Measurements from ENCODE around the gene NR1D1.

Gene NR1D1

DNA sequence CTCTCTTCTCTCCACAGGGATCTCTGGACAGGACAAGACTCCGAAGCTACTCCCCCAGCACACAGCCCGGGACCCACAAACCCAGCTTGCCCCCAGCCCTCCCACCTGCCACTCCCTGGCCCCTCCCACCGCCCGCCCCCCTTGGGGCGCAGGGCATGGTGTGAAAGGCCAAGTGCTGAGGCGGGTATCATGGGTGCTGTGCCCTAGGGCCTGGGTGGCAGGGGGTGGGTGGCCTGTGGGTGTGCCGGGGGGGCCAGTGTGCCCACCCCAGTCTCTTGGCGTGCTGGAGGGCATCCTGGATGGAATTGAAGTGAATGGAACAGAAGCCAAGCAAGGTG is 26.2 kb downstream of the NR1D1 start:
- no peak for DNase-seq

DNA sequence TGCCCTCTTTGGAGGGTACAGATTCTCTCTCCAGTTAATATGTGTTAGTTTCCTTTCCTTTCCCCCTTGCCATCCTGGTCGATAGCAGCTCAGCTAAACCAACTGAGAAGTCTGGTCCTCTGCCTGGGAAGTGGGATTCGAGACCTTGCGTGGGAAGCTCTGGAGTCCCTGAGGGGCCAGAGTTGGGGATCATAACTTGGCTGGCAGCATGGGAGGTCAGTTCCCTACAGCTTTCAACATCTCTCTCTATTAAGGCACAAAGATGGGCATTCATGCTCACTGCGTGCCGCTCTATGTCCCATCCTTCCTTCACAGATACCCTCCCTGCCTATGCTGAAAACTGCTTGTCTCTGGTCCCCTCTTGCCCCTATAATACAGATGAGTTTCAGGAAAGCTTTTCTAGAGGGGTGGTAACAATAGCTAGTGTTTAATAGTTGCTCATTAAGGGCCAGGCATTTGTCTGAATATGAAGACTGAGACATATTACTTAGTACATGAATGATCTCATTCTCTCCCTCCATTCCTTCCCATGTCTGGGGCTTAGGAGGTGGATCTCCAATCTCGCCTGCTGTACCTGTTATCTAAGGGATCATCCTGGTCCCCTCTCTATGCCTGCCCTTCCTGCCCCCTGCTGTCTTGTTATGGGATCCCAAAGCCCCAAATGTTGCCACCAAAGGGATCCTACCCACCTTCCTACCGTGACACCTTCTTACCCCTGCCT is 26.8 kb downstream of the NR1D1 start:
- no peak for DNase-seq

DNA sequence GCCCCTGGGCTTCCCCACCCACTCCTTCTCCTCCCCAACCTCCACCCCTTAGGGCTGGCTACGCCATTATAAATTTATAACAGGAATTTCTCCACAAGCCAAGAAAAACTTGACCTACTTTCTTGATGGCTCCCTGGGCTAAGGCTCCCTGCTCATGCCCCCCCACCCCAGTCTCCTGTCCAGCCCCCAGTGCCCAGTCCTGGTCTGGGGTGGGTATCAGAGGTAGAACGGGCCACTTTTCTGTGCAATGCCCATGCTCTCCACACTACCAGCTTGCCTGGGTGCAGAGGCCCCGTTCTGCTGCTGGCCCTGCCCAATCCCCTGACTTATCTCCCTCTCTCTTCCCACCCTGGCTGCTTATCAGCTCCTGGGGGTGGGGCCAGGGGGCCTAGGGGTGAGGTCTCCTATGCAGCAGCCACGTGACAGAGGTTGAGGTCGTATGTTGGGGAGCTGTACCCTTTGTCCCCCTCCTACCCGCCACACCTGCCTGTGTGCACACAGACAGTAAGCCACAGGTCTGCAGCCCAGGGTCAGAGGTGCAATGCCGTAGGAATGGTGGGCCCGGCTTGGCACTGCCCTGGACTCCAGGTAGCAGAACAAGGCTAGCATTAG is 27.5 kb downstream of the NR1D1 start:
- no peak for DNase-seq

DNA sequence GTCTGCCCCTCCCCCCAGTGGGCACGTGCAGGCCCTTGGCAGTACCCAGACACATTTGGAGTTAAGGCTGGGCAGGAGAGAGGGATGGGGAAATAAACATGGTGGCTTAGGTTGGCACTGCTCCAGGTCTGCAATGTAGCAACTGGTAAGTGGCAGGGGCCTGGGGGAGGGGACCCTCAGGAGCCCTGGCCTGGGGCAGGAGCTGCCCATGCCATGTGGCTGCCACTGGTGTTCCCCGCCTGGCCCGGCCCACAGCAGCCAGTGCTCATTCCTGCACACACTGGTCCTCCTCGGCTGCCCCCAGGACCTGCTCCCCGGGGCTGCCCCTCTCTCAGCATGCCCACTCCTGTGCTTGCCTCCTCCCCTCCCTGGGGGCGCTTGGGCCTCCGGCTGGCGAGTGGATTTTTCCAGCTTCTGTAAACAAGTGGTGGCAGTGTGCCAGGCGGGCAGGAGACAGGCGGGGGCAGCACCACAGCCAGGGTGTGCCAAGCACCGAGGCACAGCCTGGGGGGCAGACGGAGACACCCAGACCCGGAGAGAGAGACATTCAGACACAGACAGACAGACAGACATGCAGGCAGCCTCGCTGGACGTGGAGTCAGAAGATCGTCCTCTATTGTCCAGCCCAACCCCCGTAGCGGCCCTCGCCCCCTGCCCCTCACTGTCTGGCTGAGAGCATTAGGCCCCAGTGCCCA is 28.2 kb downstream of the NR1D1 start:
- no peak for DNase-seq

DNA sequence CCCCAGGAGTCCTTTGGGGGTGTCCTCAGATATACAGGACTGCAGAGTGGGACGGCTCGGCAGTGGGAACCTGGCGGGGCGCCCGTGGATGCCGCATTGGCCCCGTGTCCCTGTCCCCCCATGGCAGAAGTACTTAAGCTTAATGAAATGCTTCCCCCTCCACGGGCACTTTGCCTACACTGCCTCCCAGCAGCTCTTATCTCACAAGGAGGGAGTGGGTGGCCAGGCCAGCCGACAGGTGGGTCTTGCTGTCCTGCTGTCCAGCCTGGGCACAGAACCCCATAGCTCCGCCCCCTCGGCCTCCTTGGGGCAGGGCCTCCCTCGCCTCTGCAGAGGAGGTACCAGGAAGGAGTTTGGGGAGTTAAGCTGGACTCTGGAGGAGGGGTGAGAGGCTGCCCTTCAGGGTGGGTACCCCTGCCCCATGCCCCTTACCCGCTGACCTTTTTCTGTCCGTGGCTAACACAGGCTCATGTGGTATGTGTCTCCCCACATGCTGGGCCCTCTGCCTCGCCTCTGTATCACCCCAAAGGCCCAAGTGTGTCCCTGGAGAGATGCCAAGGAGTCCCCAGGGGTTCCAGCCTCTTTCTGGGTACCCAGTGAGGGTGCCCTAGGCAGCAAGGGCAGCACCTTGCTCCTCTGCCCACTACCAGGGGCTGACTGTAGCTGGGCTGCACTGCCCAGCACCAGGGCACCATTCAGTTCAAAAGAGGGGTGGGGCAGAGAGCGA is 28.9 kb downstream of the NR1D1 start:
- DNase-seq: no peak

DNA sequence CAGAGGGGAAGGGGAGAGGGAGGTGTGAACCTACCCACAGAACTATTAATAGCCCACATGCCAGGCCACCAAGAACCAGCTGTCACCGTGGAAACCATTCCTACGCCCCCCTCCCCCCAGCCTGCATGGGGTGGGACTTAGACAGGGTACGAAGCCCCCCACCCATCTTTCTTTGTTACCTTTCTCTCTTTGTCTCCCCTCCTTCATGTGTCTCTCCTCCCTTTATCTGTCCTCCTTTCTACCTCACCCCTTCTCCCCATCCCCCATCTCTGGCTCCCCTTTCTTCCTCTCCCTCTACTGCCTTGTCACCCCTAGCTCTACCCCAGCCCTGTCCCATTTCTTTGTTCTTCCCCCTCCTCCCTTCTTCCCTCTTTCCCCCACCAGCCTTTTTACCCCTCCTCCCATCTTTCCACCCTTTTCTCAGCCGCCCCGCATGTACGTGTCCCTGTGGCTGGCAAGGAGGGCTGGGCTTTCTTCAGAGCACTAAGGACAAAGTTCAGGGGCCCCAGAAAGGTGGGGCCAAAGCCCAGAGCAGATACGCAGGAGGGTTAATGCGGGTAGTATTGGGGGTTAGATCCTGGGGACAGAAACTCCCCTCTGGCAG is 29.6 kb downstream of the NR1D1 start:
- DNase-seq: no peak

DNA sequence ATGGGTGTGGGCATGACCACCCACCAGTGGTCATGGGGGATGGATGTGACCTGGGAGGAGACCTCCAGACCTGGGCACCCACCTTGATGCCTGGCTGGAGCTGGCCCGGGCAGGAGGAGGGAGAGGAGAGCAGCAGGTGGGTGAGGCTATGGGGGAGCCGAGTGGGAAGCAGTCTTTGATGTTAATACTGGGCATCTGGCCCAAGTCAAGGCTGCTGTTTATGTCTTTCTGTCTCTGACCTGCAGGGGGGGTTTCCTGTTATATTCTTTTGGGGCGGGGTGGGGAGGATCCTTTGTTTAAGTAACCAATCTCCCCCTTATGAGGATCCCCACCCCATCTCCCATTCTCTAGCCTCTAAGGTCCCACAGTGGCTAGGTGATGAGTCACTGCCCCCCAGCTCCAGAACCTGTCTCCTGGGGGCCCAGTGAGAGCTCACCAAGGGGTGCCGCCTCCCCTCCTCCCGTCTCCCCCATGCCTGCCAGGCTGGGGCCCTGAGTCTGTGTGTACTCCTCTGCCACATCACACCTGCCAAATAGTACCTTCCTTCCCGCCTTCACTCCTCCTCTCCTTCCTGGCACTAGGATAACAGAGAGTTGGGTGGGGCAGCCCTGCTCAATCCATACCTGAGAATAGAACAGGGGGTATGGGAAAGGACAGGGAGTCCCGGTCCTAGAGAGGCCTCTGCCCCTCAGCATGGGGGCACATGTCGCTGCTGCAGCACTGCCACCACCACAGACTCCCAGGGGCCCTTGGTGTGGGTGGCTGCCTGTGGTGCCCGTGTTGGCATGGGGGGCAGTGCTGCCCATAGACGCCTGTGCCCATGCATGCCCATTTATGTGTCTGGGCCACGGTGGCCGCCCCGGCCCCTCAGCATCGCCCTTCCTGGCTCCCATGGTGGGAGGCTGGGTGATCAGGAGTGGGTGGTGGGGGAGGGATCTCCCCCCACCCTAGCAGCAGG is 30.4 kb downstream of the NR1D1 start:
- peak; percentile 25 to 33 for DNase-seq

DNA sequence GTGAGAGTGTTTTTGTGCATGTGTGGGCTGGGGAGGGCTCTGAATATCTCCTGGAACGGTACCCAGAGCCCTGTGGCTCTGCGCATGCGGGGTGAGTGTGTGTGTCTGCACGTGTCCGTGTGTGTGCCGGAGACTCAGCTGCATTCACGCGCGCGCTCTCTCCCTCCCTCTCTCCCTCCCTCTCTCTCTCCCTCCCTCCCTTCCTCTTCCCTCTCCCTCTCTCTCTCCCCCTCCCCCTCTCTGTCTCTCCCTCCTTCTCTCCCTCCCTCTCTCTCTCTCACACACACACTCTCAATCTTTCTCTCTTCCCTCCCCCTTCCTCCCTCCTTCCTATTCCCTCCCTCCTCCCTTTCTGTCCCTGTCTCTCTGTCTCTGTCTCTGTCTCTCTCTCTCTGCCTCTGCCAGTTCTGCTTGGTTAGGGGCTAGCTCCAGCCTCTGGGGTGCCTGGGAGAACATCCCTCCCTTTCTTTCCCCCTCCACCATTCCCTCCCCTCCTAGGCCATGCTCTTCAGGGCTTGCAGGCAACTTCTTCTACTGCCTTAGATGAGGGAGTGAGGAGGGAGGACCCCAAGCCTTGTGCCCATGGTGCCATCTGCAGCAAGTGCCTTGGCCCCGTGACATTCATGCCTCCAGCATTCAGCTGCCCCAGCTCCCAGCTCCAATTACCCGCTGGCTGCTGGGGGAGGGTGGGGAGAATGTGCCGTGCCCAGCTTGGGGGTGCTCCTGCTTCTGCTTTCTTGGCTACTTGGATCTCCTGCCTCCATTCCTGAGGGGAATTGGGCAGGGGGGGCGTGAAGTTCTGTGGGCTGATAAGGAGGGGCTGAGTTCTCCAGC is 31.3 kb downstream of the NR1D1 start:
- peak; percentile 85 to 89 for DNase-seq

DNA sequence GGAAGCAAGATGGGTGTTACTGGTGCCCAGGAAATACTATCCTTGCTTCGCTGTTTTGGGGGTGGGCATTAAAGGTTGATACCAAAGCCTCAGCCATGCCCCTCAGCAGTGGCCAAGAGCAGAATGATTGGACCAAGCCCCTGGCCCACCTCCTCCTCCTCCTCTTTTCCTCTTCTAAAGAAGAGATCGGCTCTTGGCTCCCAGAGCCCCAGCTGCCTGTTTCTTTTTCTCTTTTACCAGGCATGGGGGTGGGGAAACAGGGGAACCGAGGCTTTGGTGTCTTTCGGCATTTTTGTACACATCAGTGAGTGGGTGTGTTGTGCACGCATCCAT is 31.8 kb downstream of the NR1D1 start:
- DNase-seq: no peak

DNA sequence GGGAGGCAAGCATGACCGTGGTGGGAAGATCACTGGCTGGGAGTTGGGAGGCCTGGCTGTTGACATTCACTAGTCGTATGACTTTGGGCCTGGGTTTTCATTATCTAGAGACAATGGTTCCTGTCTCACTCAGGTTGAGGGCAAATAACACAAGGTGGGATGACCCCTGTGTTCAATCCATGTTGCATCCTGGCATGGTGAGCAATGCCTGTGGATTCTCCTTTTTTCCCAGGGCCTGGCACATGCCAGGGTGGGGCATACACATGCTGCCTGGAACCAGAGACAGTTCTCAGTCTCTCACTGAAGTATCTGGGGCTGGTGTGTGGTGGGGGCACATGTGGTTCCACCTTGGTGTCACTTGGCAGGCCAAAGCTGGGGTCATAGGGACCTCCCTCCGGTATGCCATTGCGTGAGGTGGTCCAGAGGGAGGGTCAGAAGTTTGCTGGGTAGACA is 32.2 kb downstream of the NR1D1 start:
- DNase-seq: no peak

DNA sequence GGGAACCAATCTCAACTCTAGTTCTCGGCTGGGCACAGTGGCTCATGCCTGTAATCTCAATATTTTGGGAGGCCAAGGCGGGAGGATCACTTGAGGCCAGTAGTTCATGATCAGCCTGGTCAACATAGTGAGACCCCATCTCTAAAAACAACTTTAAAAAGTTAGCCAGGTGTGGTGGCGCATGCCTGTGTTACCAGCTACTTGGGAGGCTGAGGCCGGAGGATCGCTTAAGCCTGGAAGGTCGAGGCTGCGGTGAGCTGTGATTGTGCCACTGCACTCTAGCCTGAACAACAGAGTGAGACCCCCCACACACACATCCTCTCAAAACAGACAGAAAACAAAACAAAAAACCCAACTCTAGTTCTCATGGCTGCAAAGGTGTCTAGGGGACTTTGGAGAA is 32.7 kb downstream of the NR1D1 start:
- DNase-seq: no peak

DNA sequence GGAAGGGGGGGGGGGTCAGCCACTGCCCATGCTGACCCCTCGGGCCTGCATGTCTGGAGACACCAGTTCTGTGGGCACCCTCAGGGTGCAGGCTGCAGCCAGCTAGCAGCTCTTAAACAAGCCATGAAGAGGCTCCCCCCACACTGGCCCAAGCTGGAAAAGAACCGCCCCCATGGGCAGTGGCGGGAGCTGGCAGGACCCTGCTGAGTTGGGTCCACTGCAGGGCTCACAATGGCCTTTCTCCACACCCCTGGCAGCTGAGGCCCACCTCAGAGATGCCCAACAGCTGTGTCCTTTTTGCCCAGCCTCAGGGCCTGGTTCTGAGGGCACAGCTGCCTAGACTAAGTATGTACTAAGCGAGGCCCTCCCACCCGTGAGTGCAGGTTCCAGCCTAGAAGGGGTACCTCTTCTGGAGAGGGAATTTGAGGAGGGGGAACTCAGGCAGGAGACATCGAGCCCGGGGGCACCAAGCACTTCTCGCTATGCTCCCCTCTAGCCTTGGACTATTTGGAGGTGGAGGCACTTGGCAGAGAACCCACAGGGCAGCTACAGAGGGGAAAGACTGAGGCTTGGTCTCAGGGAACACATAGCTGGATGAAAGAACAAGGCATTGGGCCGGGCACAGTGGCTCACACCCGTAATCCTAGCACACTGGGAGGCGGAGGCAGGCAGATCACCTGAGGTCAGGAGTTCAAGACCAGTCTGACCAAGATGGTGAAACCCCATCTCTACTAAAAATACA is 34.4 kb downstream of the NR1D1 start:
- no peak for DNase-seq

DNA sequence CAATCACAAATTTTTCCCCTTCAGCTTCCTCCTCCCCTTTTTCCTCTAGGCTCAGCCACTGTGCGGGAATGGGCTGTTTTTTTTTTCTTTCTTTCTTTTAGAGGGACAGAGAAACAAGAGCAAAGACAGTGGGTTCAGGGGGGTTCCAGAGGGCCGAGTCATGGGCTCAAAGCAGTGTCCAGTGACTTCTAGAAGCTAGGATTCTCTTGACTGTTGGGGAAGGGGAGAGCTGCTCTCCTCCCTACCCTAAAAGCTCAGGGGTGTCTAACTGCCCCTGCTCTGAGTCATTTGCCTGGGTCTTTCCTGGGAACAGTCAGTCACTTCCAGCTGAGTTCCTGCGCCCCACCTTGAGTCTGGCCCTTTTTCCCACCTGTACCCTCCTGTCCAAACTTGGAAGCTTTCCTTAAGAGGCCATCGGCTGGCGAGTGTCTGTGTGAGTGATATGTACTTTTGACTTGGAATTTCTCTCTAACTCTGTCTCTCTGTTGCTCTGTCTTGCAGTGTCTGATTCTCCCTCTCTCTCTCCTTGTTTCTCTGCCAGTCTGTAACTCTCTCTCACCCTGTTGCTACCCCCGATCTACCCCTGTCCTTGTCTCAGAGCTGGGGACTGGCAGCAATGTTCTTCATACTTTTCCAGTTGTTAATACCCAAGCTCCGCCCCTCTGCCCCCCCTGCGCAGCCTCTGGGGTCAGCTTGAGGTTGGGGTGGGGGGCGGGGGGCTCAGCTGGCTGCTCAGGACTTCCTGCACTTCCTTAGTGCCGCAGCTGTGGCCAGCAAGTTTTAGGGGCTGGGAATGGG is 35.2 kb downstream of the NR1D1 start:
- no peak for DNase-seq

DNA sequence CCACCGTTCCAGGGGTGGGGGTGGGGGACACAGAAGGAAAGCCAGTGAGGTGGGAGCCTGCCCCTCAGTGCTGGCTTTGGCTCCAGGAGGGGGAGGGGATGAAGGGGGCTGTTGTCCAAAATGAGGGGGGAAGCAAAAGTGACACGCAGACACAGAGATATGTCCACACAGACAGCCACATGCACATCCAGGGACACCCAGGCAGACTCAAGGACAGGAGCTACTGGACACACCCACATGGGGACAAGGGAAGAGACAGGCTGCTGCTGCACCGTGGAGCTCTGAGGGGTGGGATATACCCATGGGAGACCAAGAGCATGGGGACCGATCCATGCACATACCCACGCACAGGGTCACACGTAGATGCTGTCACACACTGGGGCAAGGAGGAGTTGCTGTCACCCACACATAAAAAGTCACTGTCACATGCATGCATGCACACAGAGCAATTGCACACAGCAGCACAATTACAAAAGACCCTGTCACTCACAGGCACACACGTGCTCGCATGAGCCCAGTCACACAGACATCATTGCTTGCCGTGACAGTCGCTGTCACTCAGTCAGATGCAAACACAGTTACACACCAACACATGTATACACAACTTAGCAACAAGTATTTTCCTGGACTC is 36.4 kb downstream of the NR1D1 start:
- peak in 1 of 2 donors; percentile 13 for DNase-seq

DNA sequence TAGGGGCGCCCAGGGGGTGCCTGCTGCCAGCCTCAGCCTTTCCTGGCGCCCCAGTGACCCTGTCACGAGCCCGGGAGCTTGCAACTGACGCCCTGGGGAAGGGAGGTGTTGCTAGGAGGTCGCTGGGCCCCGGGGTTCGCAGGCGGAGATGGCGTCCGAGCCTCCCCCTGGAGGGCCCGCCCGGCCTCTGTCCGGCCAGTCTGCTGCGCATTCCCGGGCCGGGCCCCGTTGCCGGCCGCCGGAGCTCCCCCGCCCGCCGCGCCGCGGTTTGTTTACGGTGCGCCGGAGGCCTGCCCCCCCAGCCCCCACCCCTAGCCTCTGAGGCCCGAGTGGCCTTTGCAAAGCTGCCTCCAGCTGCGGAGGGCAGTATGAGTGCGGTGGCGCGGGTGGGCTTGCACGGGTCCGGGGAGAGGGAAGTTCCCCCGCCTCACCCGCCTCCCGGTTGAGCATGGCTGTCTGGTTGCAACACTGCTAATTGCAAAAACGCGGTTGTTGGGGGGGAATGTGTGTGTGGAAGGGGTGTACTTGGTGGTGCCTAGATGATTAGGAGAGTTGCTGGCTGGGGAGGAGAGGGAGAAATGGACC is 37.1 kb downstream of the NR1D1 start:
- no peak for DNase-seq

DNA sequence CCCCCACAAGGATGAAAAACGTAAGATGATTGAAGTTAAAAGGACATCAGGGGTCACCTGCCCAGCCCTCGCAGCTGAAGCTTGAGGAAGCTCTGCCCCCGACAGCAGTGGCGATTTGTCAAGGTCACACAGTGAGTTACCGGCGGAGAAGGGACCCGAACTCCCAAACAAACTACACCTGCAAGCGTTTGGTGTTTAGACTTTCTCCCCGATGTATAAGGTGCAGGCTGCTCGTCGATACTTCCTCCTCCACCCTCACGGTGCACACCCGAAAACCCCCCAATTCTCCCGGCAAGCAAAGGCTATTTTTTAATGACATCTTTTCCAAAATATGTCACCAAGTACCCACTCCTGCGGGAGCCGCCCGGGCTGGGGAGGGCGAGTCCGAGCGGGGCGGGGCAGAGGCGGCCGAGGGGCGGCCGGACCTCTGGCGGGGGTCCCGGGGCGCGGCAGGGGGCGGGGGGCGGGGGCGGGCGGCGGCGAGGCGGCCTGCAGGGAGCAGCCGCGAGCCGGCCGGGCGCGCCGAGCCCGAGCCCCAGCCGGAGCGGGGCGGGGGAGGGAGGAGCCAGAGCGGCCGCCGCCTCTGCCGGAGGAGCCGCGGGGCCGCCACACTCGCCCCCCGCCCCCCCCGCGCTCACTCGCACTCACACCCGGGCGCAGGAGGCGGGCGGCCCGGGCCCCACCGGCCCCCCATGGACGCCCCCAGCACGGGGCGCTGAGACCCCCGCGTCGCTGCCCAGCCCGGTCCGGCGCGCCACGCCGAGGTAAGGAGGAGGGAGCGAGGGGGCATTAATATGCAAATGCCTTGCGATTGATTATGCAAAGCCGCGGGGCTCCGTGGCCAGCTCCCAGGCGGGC is 37.8 kb downstream of the NR1D1 start, which contains the start of gene THRA:
Gene THRA, plus strand, starts transcription at position 637 of the 858 bp plus-strand sequence. CDS start 11,524 bp downstream, outside the sequence.
- DNase-seq: peak; percentile 63 to 68

DNA sequence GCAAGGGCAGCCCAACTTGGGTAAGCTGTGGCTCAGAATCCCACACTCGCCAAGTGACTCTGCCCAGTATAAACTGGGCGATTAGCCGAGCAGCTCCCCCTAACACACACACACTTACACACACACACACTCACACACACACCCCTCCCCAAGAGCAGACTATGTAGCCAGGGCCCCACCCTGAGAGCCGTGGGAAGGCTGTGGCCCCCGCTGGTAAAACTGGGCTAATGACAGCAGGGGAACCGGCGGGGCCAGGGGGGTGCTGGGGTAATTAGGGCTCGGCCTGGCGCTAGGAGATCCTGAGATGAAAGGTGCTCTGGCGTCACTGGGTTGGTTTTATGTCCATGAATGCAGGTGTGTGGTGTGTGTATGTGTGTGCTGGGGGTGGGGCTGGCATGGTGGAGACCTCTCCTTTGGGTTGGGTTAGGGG is 38.8 kb downstream of the NR1D1 start:
- DNase-seq: no peak
